Esophagus squamous epithelium (tissue), 5 donors: Measurements from ENCODE around the gene BTBD8. TPM values are rescaled to one million over a fixed set of nuclear protein-coding genes. Genes with fewer than 3 reads are reported as not detected.

Experiments
- DNase-seq: peaks from one replicate; lab custom pipeline; 2025; lab: John Stamatoyannopoulos, UW
- H3K27ac ChIP-seq, 4 donors: fragments of 200-600 bp; sonication (generic); one replicate each; pipeline ENCODE4 v1.5.1; 2016 to 2019; ENCODE audit warnings: mild to moderate bottlenecking in 1 of 4
- H3K27me3 ChIP-seq, 4 donors: fragments of 200-600 bp; sonication (generic); 1 replicate in 3 of 4; 2 replicates in 1 of 4; pipeline versions ENCODE4 v1.5.1 to v1.6.0; 2017 to 2021; ENCODE audit warnings: antibody characterized with exemption in 1 of 4
- H3K36me3 ChIP-seq, 3 donors: fragments of 200-600 bp; sonication (generic); one replicate each; pipeline ENCODE4 v1.5.1; 2016 to 2019
- H3K4me1 ChIP-seq, 3 donors: fragments of 200-600 bp; sonication (generic); one replicate each; pipeline ENCODE4 v1.5.1; 2017 to 2019
- H3K4me3 ChIP-seq, 4 donors: fragments of 200-600 bp; sonication (generic); 1 replicate in 3 of 4; 2 replicates in 1 of 4; pipeline ENCODE4 v1.5.1; 2016 to 2019; ENCODE audit warnings: mild to moderate bottlenecking in 2 of 4, moderate library complexity in 1 of 4
- H3K9me3 ChIP-seq, 3 donors: fragments of 200-600 bp; sonication (generic); one replicate each; pipeline ENCODE4 v1.5.1; 2016 to 2019
- POLR2A ChIP-seq, 4 donors: fragments of 450-650 bp; IDR thresholded peaks; one replicate each; pipeline ENCODE4 v1.6.1; 2017; ENCODE audit warnings: antibody characterized with exemption in 4 of 4, mild to moderate bottlenecking in 4 of 4, moderate library complexity in 3 of 4
- WGBS, 2 donors: methylation state at CpG; one replicate each; pipeline ENCODE4 v1.1.5; 2018; 5-methylcytosine and 5-hydroxymethylcytosine counted together
- intact Hi-C: fragments of 100-400 bp; cut with DNase I; formaldehyde crosslinking; loops from one replicate; pipeline ENCODE4 v1.15.0; 2022
- total RNA-seq, 4 donors: library from RNA; depleted of rRNA; stranded (reverse); fragments of >200 nt; gene quantifications; one replicate each; pipeline ENCODE4 v1.1.0, GENCODE V29; 2016
- TF ChIP-seq, protein P1 (sequence below), 6 experiments: fragments of 450-650 bp in 4 of 6; fragments of 200-600 bp in 2 of 6; sonication (generic) in 2 of 6; IDR thresholded peaks; one replicate each; pipeline ENCODE4 v1.5.1; 2016 to 2019; ENCODE audit warnings: antibody characterized with exemption in 6 of 6, mild to moderate bottlenecking in 4 of 6, moderate library complexity in 4 of 6
- donor health status: DM: yes; HTN: yes; CAD: no.

The BTBD8 gene
- total RNA-seq = 1 to 10 TPM in 3 of 4 donors, under 1 TPM in 1; 0.83 to 4.0 (median 2.7) TPM

GRCh38 chr1:92080128-92080985 lies at the start of gene BTBD8:
TSS of gene BTBD8 (plus strand) at chr1:92080345. CDS start at chr1:92080572, 227 bp downstream.
- H3K4me3 ChIP-seq = peak within 1 kb of the TSS; percentile 71 to 86 (median 84)
- peak; percentile 6 for DNase-seq
- H3K36me3 ChIP-seq = no peaks in the 10 kb centered on the region
- no peaks in the 10 kb centered on the region for H3K27me3 ChIP-seq
- H3K27ac ChIP-seq = peak within 1 kb of the TSS; percentile 74 to 84 (median 80)
- peak in 2 of 4 donors; percentile 40 to 52 for TF ChIP-seq POLR2A (IDR thresholded peaks at IDR 0.05)
- TF ChIP-seq, protein P1, sequence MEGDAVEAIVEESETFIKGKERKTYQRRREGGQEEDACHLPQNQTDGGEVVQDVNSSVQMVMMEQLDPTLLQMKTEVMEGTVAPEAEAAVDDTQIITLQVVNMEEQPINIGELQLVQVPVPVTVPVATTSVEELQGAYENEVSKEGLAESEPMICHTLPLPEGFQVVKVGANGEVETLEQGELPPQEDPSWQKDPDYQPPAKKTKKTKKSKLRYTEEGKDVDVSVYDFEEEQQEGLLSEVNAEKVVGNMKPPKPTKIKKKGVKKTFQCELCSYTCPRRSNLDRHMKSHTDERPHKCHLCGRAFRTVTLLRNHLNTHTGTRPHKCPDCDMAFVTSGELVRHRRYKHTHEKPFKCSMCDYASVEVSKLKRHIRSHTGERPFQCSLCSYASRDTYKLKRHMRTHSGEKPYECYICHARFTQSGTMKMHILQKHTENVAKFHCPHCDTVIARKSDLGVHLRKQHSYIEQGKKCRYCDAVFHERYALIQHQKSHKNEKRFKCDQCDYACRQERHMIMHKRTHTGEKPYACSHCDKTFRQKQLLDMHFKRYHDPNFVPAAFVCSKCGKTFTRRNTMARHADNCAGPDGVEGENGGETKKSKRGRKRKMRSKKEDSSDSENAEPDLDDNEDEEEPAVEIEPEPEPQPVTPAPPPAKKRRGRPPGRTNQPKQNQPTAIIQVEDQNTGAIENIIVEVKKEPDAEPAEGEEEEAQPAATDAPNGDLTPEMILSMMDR (IDR thresholded peaks at IDR 0.05) = peak in 1 of 6 experiments; percentile 13
- WGBS, 2 donors = 0 to 2% methylated on average over 9 to 15 of the region's 55 CpGs
- H3K4me1 ChIP-seq = peaks cover 3 to 15% (median 3%) of the 10 kb centered on the region in 3 donors
- H3K9me3 ChIP-seq = peaks cover 0 to 4% (median 3%) of the 10 kb centered on the region in 3 donors
- intact Hi-C loops = no loop called here

GRCh38 chr1:92030656-92031107 lies 49.5 kb upstream of the BTBD8 start:
- no peak for TF ChIP-seq POLR2A (IDR thresholded peaks at IDR 0.05)
- TF ChIP-seq, protein P1 (IDR thresholded peaks at IDR 0.05) = no peak
- Histone ChIP-seq H3K4me3 (peak overlapping the region in 2 of 4 donors; percentile 55 to 74), H3K36me3 (no peaks in the 10 kb centered on the region), H3K9me3 (no peaks in the 10 kb centered on the region), H3K27ac (peak overlapping the region in 3 of 4 donors; percentile 10 to 63 (median 55)), H3K27me3 (peaks cover 0 to 31% (median 0%) of the 10 kb centered on the region in 4 donors), H3K4me1 (peaks cover 0 to 24% (median 7%) of the 10 kb centered on the region in 3 donors)
- WGBS, 2 donors = 30 to 32% methylated on average over 4 of the region's 4 CpGs
- intact Hi-C loops = no loop called here
- no peak for DNase-seq

DNA sequence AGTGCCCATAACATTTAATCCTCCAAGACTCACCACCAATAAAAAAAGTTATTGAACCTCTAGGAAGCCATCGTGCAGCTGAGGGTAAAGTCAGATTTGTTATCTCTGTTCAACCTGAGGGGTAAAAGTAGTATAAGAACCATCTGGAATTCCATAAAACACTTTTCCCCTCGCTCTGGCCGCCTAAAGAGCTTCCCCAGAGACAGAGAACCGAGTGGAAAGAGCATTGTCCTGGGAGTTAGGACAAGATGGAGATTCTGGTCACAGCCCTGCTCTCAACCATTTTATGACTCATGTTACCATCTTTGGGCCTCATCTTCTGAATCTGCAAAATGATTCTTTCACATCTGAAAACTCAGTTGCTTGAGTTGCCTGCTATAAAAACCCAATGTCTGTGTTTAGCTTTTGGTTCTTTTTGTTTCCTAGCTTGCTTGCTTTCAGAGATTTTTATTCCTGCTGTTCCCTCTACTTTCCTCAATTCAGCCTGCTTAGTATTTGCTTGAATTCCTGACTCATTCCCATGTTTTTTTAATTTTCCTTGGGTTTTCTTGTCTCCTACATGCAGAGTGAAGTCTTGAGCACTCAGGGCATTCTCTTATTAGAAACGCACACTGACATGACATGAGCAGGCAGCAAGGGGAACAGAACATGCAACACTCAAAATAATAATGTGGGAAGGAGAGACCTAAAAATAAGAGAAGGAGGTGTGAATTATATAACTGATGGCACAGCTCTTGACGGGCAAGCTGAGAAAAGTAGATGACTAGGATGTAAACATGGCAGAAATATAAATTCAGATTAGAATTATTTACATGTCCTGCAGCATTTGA lies 48.6 kb upstream of the BTBD8 start:
- WGBS, 2 donors = 78 to 86% methylated on average over 6 of the region's 6 CpGs
- Histone ChIP-seq H3K27me3 (peaks cover 0 to 31% (median 0%) of the 10 kb centered on the region in 4 donors), H3K27ac (no peak overlapping the region), H3K4me1 (peaks cover 0 to 24% (median 7%) of the 10 kb centered on the region in 3 donors), H3K4me3 (no peak overlapping the region), H3K9me3 (no peaks in the 10 kb centered on the region), H3K36me3 (no peaks in the 10 kb centered on the region)
- TF ChIP-seq POLR2A (IDR thresholded peaks at IDR 0.05) = no peak
- TF ChIP-seq, protein P1 (IDR thresholded peaks at IDR 0.05) = no peak
- no peak for DNase-seq
- intact Hi-C loops = no loop called here

DNA sequence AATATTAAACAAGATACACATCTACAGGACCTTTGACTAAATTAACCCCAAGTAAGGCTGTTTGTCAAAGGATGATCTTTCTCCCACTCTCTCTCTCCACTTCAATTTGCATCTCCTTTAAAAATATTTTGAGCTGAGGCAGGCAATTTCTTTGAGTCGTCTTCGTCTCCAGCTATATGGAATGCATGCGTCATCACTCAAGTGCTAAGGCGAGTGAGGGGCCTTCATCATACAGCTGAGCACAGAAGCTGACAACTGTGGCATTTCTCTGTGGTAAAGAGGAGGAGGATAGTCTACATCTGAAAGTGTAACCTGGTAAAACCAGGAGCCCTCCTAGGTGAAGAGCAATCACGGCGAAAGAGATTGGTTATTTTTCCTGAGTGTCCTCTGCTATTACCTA lies 42.7 kb upstream of the BTBD8 start:
- 76 to 80% methylated on average over 6 of the region's 6 CpGs for WGBS, 2 donors
- H3K36me3 ChIP-seq = no peaks in the 10 kb centered on the region
- intact Hi-C loops = no loop called here
- TF ChIP-seq POLR2A (IDR thresholded peaks at IDR 0.05) = no peak
- TF ChIP-seq, protein P1 (IDR thresholded peaks at IDR 0.05) = no peak
- H3K27ac ChIP-seq = no peak overlapping the region
- DNase-seq = no peak
- no peak overlapping the region for H3K4me3 ChIP-seq
- H3K9me3 ChIP-seq = no peaks in the 10 kb centered on the region
- no peaks in the 10 kb centered on the region for H3K4me1 ChIP-seq
- H3K27me3 ChIP-seq = no peaks in the 10 kb centered on the region
